ENCODE results near the gene CENPQ.

The CENPQ gene

DNA sequence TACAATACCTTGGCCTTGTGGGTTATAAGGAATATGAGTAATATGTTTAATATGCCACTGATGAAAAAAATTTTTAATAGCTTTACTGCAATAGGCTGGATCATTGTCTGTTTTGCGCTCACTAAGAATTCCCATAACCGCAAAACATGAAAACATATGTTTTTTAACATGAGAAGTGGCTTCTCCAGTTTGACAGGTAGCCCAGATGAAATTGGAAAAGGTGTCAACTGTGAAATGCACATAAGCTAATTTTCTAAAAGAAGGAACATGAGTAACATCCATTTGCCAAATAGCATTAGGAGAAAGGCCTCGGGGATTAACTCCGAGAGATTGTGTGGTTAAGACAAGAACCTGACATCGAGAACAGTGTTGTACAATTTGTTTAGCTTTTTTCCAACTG is 41.5 kb downstream of the CENPQ start:
- DNase-seq (no peak), ATAC-seq (no peak)

- no peak for ATAC-seq
- DNase-seq, result no peak
These were observed 43.5 kb downstream of the CENPQ start for GRCh38 chr6:49506569-49507111.

DNA sequence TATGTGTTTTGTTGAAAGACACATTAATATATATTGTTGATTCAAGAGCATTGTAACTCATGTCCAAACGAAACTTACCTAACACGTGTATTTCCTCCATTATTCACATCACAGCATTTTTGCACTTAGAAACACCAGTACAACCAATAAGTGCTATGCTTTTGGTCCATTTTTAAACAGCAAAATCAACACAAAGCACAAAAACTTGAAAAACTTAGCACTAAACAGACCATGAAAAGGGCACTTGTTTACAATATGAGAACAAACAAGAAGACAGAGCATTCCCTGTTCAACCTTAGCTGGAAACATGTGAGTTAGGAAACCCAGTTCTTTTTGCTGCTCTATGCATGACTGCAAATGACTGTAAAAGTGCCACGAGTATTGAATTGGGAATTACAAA is 46.2 kb downstream of the CENPQ start:
- ATAC-seq (no peak), DNase-seq (no peak)

GRCh38 chr6:49513153-49513989 is 50.2 kb downstream of the CENPQ start:
- no peak for DNase-seq
- ATAC-seq, result no peak

DNA sequence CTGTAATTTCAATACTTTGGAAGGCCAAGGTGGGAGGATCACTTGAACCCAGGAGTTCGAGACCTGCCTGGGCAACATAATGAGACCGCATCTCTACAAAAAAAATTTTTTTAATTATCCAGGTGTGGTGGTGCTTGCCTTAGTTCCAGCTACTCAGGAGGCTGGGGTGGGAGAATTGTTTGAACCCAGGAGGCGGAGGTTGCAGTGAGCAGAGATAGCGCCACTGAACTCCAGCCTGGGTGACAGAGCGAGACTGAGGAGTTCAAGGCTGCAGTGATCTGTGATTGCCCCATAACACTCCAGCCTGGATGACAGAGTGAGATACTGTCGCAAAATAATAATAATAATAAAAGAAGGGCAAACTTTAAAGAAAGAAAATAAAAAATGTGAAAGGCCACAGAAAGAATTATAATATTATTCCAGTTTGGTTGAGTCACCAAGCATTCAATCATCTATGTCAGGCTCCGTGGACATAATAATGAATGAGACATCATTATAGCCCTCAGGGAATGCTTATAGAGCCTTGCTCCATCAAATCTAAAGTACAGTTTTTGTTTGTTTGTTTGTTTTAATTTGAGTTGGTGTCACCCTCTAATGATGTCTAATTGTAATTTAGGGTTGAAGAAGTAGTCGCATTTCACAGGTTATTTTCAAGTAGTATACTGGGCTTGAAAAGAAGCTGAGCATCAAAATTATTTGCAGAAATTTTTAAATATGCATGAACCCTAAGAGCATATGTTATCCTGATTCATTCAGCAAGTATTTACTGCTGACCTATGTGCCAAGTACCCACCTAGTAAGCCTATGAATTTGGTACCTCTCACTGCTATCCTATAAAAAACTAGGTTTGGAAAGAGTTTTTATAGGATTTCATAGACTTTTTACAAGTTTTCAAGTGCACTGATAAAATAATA is 51.7 kb downstream of the CENPQ start:
- no peak for DNase-seq
- no peak for ATAC-seq

GRCh38 chr6:49515485-49516146 is 52.4 kb downstream of the CENPQ start:
- ATAC-seq (no peak), DNase-seq (no peak)

DNA sequence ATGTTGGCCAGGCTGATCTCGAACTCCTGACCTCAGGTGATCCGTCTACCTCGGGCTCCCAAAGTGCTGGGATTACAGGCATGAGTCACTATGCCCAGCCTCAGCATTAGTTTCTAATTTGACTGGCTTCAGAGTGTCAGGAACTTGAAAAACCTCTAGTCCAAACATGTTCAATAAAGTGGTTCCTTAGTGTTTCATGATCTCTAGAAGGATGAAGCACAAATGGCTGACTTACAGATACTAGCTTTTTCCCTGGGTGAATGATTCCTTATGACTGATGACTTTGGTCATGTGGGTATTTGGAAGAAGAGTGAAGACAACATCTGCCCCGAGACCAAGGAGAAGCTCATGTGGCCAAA is 53.0 kb downstream of the CENPQ start:
- no peak for DNase-seq
- ATAC-seq, result no peak

DNA sequence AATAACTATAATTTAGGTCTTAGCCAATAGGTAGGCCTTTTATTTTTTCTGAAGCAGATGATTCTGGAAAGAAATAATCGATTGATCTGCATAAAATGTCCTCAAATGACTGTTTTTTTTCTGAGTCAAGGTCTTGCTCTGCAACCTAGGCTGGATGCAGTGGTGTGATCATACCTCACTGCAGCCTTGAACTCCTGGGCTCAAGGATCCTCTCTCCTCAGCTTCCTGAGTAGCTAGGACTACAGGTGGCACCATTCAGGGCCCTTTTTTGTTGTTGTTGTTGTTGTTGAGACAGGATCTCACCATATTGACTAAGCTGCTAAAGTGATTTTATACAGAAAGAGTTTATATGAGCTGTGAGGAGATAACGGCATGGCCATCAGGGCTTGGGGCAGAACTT is 54.7 kb downstream of the CENPQ start:
- ATAC-seq, result no peak

GRCh38 chr6:49519660-49520059 is 56.5 kb downstream of the CENPQ start:
- ATAC-seq, result no peak

More for the DNA sequence above, 54.7 kb downstream of the CENPQ start:
- no peak for DNase-seq

DNA sequence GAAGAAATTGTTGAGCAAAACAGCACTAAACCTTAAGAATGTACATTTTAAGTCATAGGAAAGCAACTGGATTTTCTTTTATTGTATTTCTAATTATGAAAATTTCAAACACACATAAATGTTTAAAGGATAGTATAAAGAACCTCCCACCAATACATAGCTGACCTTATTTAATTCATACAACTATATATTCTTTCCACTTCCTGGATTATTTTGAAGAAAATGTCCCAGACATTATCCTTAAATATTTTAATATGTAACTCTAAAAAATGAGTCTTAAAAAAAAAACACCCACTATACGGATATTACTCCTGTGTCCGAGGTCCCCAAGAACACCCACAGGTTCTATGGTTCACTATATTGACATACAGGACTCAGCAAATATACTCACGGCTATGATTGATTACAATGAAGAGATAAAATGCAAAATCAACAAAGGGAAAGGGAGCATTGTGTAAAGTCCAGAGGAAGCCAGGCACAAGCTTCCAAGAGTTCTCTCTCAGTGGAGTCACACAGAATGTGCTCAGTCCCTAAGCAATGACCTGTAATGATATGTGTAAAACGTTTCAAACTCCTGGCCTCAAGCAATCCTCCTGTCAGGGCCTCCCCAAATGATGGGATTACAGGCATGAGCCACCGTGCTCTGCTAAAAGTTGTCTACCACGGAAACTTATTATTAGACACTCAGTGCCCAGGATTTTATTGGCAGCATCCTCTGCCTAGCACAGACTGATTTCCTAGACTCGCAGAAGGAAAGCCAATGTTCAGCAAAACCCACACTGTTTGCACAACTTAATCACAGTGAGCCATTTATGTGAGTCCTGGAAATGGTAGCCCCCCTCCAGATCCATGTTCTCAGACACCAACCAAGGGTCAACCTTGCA is 59.8 kb downstream of the CENPQ start:
- ATAC-seq (no peak), DNase-seq (no peak)

More at GRCh38 chr6:49519660-49520059, 56.5 kb downstream of the CENPQ start:
- DNase-seq, result no peak

DNA sequence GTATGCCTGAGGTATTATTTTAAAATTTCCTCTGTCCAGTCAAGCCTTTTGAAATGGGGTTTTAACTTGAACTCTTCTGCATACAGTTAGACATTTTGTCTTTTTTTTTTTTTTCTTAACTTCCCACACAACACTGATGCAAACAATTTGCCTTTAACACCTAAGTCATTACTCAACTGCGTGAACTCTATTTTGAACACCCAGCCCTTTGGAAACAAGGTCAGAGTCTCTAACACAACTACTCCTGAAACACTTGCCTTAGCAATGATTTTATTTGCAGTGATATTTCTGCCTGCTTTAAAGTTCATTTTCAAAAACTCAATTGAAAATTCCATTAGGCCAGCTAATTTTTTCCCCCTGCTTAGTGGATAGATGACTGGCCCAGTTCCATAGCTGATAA is 60.7 kb downstream of the CENPQ start:
- ATAC-seq (no peak), DNase-seq (no peak)

DNA sequence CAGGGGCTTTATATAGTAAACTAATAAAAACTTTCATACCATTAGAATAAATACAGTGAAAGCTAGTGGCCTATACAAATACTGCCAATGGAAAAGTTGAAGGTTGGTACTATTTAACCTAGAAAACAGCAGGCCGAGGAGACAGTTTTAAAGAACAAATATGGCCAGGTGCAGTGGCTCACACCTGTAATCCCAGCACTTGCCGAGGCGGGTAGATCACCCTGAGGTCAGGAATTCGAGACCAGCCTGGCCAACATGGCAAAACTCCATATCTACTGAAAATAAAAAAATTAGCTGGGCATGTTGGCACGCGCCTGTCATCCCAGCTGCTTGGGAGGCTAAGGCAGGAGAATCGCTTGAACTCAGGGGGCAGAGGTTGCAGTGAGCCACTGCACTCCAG is 61.4 kb downstream of the CENPQ start:
- ATAC-seq, result no peak
- DNase-seq, result no peak

GRCh38 chr6:49526598-49526997 is 63.4 kb downstream of the CENPQ start:
- DNase-seq (no peak), ATAC-seq (no peak)

DNA sequence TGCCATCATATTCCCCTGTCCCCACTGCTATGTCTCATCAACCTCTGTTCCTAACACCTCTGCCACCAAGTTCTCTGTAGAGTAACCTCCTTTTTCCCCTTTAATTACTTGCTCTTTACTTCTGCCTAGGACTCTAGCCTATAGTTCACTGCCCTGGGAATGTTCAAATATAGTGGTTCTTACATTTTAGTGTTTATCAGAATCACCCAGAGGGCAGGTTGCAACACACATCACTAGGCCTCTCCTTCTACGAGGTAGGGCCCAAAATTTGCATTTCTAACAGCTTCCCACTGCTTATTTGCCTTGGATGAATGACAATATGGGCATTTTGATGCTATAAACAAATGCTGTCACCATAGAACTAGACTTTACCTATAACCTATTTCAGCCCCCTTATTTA is 64.2 kb downstream of the CENPQ start:
- no peak for DNase-seq
- ATAC-seq, result no peak

DNA sequence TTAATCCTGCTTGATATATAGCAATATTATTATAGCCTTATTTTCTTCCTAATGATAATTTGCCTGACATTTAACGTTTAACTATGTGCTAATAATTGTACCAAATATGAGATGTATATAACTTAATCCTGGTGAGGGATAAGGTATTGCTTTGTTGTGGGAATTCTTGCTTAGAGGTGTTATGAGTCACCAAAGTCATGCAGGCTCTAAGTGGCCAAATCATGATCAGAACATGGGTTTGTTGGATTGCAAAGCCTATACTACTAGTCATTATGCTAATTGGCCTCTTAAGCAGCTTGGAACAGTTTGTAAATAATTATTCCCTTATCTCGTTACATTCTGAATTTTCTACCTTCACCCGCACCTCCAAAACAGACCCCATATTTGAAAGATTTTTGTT is 65.4 kb downstream of the CENPQ start:
- ATAC-seq (no peak), DNase-seq (no peak)

GRCh38 chr6:49530141-49530776 is 67.1 kb downstream of the CENPQ start:
- DNase-seq, result no peak
- ATAC-seq, result no peak

DNA sequence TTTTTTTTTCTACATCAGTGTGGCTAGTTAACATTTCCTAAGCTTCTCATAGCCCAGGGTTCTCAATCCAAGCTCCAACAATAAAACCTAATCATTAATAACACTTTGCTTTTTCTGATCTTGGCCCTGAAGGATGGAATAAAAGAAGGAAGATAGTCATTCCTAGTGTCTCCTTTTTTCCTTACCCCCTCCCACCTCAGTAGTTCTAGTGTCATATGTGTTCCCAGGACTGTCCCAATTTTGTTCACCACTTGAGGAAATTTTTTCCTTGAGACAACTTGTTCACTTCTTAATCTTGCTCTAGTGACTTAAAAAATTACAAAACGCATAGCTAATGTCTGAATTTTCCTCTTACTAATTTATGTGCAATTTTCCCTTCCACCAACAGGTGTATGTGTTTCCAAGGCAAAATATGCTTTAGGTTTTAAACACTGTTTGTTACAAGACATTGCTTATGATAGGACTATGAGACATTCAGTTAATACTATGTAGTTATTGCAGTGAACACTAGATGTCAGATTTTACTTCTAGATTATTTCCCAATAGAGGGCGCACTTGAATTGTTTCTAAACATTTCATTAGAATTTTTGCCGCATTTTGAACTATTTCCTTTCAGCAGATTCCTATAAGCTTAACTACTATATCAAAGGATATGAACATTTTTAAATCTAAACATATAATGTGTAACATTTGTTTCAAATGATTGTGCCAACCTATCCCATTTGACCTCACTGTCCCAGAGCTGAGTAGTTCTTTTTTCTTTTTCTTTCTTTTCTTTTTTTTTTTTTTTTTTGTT is 68.8 kb downstream of the CENPQ start:
- no peak for DNase-seq
- ATAC-seq, result peak; percentile 55

- ATAC-seq (no peak), DNase-seq (no peak)
These were observed 72.6 kb downstream of the CENPQ start for GRCh38 chr6:49535795-49536194.

- ATAC-seq, result no peak
- DNase-seq, result no peak
These were observed 75.9 kb downstream of the CENPQ start for GRCh38 chr6:49539102-49539501.

DNA sequence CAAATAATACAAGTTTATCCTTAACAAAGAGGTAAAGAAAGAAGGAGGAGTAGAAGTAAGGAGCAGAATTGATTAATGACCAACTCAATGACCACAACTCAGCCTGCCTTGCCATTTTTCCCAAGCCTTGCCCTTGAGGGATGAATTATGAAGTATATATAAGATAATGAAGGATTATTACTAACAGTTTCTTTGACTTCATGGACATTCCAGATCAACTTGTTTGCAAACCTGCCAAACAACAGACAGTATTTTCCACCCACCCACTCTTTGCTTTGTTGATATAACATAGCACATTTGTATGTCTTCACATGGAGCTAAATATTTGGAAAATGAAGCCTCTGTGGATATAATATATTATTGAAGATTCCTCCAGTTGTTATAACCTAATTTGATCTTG is 77.4 kb downstream of the CENPQ start:
- no peak for ATAC-seq
- no peak for DNase-seq
